PC-9 (cell line): ENCODE data around the gene CSAG1.
"Not testable (repeated sequence)": the region's sequence is repeated elsewhere in the genome, so short reads cannot be mapped to it uniquely, and the experiment has no call there.

Experiments used
- EZH2 ChIP-seq: fragments of 200-600 bp; sonication (generic); IDR thresholded peaks from 2 replicates; pipeline ENCODE4 v1.8.0; 2017; ENCODE audit warnings: antibody characterized with exemption, low read depth
- TF ChIP-seq, protein P1 (sequence below): fragments of 200-600 bp; sonication (generic); conservative IDR thresholded peaks from 2 replicates; pipeline ENCODE4 v1.6.1; 2017; ENCODE audit warnings: mixed run types, antibody characterized with exemption, mild to moderate bottlenecking, moderate library complexity

DNA sequence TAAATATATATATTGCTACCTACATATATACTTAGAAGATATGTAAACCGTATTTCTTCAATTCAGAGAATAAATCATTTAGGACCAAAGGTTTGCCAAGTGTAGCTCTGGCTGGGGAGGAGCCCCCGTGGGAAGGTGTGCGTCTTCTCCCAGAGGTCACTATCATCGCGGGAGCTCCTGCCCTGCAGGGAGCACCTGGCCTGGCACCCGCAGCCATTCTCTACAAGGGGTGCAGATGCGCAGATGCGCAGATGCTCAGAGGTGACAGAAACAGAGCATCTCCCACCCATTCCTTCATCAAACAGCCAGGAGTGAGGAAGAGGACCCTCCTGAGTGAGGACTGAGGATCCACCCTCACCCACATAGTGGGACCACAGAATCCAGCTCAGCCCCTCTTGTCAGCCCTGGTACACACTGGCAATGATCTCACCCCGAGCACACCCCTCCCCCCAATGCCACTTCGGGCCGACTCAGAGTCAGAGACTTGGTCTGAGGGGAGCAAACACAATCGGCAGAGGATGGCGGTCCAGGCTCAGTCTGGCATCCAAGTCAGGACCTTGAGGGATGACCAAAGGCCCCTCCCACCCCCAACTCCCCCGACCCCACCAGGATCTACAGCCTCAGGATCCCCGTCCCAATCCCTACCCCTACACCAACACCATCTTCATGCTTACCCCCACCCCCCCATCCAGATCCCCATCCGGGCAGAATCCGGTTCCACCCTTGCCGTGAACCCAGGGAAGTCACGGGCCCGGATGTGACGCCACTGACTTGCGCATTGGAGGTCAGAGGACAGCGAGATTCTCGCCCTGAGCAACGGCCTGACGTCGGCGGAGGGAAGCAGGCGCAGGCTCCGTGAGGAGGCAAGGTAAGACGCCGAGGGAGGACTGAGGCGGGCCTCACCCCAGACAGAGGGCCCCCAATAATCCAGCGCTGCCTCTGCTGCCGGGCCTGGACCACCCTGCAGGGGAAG lies 19.4 kb downstream of the CSAG1 start, which contains the start of gene MAGEA2B:
- TF ChIP-seq, protein P1, sequence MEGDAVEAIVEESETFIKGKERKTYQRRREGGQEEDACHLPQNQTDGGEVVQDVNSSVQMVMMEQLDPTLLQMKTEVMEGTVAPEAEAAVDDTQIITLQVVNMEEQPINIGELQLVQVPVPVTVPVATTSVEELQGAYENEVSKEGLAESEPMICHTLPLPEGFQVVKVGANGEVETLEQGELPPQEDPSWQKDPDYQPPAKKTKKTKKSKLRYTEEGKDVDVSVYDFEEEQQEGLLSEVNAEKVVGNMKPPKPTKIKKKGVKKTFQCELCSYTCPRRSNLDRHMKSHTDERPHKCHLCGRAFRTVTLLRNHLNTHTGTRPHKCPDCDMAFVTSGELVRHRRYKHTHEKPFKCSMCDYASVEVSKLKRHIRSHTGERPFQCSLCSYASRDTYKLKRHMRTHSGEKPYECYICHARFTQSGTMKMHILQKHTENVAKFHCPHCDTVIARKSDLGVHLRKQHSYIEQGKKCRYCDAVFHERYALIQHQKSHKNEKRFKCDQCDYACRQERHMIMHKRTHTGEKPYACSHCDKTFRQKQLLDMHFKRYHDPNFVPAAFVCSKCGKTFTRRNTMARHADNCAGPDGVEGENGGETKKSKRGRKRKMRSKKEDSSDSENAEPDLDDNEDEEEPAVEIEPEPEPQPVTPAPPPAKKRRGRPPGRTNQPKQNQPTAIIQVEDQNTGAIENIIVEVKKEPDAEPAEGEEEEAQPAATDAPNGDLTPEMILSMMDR: not testable (repeated sequence)
- not testable (repeated sequence) for TF ChIP-seq EZH2
